ENCODE measurements around the gene PDRG1. TPM values are rescaled to one million over a fixed set of nuclear protein-coding genes. Genes with fewer than 3 reads are reported as not detected.
"Not testable (repeated sequence)": the region's sequence is repeated elsewhere in the genome, so short reads cannot be mapped to it uniquely, and the experiment has no call there.

The PDRG1 gene
- polyA plus RNA-seq, 2 donors: 6.8 to 13.8 TPM

GRCh38 chr20:31934968-31935764, 16.7 kb downstream of the PDRG1 start:
- peaks cover 0 to 3% of the 10 kb centered on the region in 2 donors for H3K4me1 ChIP-seq (ENCODE audit: control insufficient read depth in 2 of 2, insufficient read depth in 2 of 2, low read length in 1 of 2)
- H3K4me3 ChIP-seq (ENCODE audit: low read depth in 1 of 2, low read length in 2 of 2): no peak overlapping the region
- H3K27me3 ChIP-seq (ENCODE audit: control insufficient read depth in 1 of 2, insufficient read depth in 2 of 2, low read length in 2 of 2): no peaks in the 10 kb centered on the region
- no peaks in the 10 kb centered on the region for H3K36me3 ChIP-seq (ENCODE audit: control insufficient read depth in 2 of 2, insufficient read depth in 2 of 2, low read length in 1 of 2)
- H3K9me3 ChIP-seq (ENCODE audit: control insufficient read depth in 2 of 2, insufficient read depth in 1 of 2, low read depth in 1 of 2, low read length in 1 of 2): no peaks in the 10 kb centered on the region
- 66 to 70% methylated on average over 8 of the region's 8 CpGs for WGBS, 2 donors
- no peak overlapping the region for H3K27ac ChIP-seq (ENCODE audit: low read depth in 2 of 2, low read length in 1 of 2)

- 91 to 92% methylated on average over 14 of the region's 14 CpGs for WGBS, 2 donors
Measured at GRCh38 chr20:31934491-31934890, 17.4 kb downstream of the PDRG1 start.

GRCh38 chr20:31933698-31934097, 18.1 kb downstream of the PDRG1 start:
- WGBS, 2 donors: 67 to 70% methylated on average over 10 of the region's 10 CpGs
- no peak overlapping the region for H3K27ac ChIP-seq (ENCODE audit: low read depth in 2 of 2, low read length in 1 of 2)

More at GRCh38 chr20:31934491-31934890, 17.4 kb downstream of the PDRG1 start:
- Histone ChIP-seq H3K4me3 (ENCODE audit: low read depth in 1 of 2, low read length in 2 of 2) (no peak overlapping the region), H3K27ac (ENCODE audit: low read depth in 2 of 2, low read length in 1 of 2) (no peak overlapping the region), H3K9me3 (ENCODE audit: control insufficient read depth in 2 of 2, insufficient read depth in 1 of 2, low read depth in 1 of 2, low read length in 1 of 2) (no peaks in the 10 kb centered on the region), H3K27me3 (ENCODE audit: control insufficient read depth in 1 of 2, insufficient read depth in 2 of 2, low read length in 2 of 2) (no peaks in the 10 kb centered on the region), H3K36me3 (ENCODE audit: control insufficient read depth in 2 of 2, insufficient read depth in 2 of 2, low read length in 1 of 2) (no peaks in the 10 kb centered on the region), H3K4me1 (ENCODE audit: control insufficient read depth in 2 of 2, insufficient read depth in 2 of 2, low read length in 1 of 2) (peaks cover 0 to 3% of the 10 kb centered on the region in 2 donors)

GRCh38 chr20:31930779-31931178, 21.1 kb downstream of the PDRG1 start:
- no peaks in the 10 kb centered on the region for H3K36me3 ChIP-seq (ENCODE audit: control insufficient read depth in 2 of 2, insufficient read depth in 2 of 2, low read length in 1 of 2)
- no peak overlapping the region for H3K27ac ChIP-seq (ENCODE audit: low read depth in 2 of 2, low read length in 1 of 2)
- H3K4me1 ChIP-seq (ENCODE audit: control insufficient read depth in 2 of 2, insufficient read depth in 2 of 2, low read length in 1 of 2): peaks cover 0 to 3% of the 10 kb centered on the region in 2 donors
- H3K27me3 ChIP-seq (ENCODE audit: control insufficient read depth in 1 of 2, insufficient read depth in 2 of 2, low read length in 2 of 2): no peaks in the 10 kb centered on the region
- H3K9me3 ChIP-seq (ENCODE audit: control insufficient read depth in 2 of 2, insufficient read depth in 1 of 2, low read depth in 1 of 2, low read length in 1 of 2): no peaks in the 10 kb centered on the region
- WGBS, 2 donors: 36 to 46% methylated on average over 5 of the region's 5 CpGs
- no peak overlapping the region for H3K4me3 ChIP-seq (ENCODE audit: low read depth in 1 of 2, low read length in 2 of 2)

More at GRCh38 chr20:31933698-31934097, 18.1 kb downstream of the PDRG1 start:
- H3K4me1 ChIP-seq (ENCODE audit: control insufficient read depth in 2 of 2, insufficient read depth in 2 of 2, low read length in 1 of 2): peaks cover 0 to 3% of the 10 kb centered on the region in 2 donors
- H3K27me3 ChIP-seq (ENCODE audit: control insufficient read depth in 1 of 2, insufficient read depth in 2 of 2, low read length in 2 of 2): no peaks in the 10 kb centered on the region
- no peaks in the 10 kb centered on the region for H3K36me3 ChIP-seq (ENCODE audit: control insufficient read depth in 2 of 2, insufficient read depth in 2 of 2, low read length in 1 of 2)
- no peak overlapping the region for H3K4me3 ChIP-seq (ENCODE audit: low read depth in 1 of 2, low read length in 2 of 2)
- no peaks in the 10 kb centered on the region for H3K9me3 ChIP-seq (ENCODE audit: control insufficient read depth in 2 of 2, insufficient read depth in 1 of 2, low read depth in 1 of 2, low read length in 1 of 2)

GRCh38 chr20:31929631-31930030, 22.2 kb downstream of the PDRG1 start:
- WGBS, 2 donors: 57 to 64% methylated on average over 4 of the region's 4 CpGs
- not testable (repeated sequence) for H3K4me1 ChIP-seq (ENCODE audit: control insufficient read depth in 2 of 2, insufficient read depth in 2 of 2, low read length in 1 of 2); H3K36me3 ChIP-seq (ENCODE audit: control insufficient read depth in 2 of 2, insufficient read depth in 2 of 2, low read length in 1 of 2); H3K27me3 ChIP-seq (ENCODE audit: control insufficient read depth in 1 of 2, insufficient read depth in 2 of 2, low read length in 2 of 2); H3K4me3 ChIP-seq (ENCODE audit: low read depth in 1 of 2, low read length in 2 of 2); H3K9me3 ChIP-seq (ENCODE audit: control insufficient read depth in 2 of 2, insufficient read depth in 1 of 2, low read depth in 1 of 2, low read length in 1 of 2); H3K27ac ChIP-seq (ENCODE audit: low read depth in 2 of 2, low read length in 1 of 2)

- H3K4me1 ChIP-seq (ENCODE audit: control insufficient read depth in 2 of 2, insufficient read depth in 2 of 2, low read length in 1 of 2): no peaks in the 10 kb centered on the region
- H3K4me3 ChIP-seq (ENCODE audit: low read depth in 1 of 2, low read length in 2 of 2): no peak overlapping the region
- H3K9me3 ChIP-seq (ENCODE audit: control insufficient read depth in 2 of 2, insufficient read depth in 1 of 2, low read depth in 1 of 2, low read length in 1 of 2): no peaks in the 10 kb centered on the region
- H3K27ac ChIP-seq (ENCODE audit: low read depth in 2 of 2, low read length in 1 of 2): no peak overlapping the region
- no peaks in the 10 kb centered on the region for H3K27me3 ChIP-seq (ENCODE audit: control insufficient read depth in 1 of 2, insufficient read depth in 2 of 2, low read length in 2 of 2)
- H3K36me3 ChIP-seq (ENCODE audit: control insufficient read depth in 2 of 2, insufficient read depth in 2 of 2, low read length in 1 of 2): no peaks in the 10 kb centered on the region
- whole genome bisulfite sequencing, 2 donors: 67 to 68% methylated on average over 8 of the region's 8 CpGs
Measured at GRCh38 chr20:31927627-31928159, 24.2 kb downstream of the PDRG1 start.

- WGBS, 2 donors: 85 to 95% methylated on average over 2 of the region's 2 CpGs
- Histone ChIP-seq H3K9me3 (ENCODE audit: control insufficient read depth in 2 of 2, insufficient read depth in 1 of 2, low read depth in 1 of 2, low read length in 1 of 2) (no peaks in the 10 kb centered on the region), H3K4me1 (ENCODE audit: control insufficient read depth in 2 of 2, insufficient read depth in 2 of 2, low read length in 1 of 2) (no peaks in the 10 kb centered on the region), H3K27me3 (ENCODE audit: control insufficient read depth in 1 of 2, insufficient read depth in 2 of 2, low read length in 2 of 2) (no peaks in the 10 kb centered on the region), H3K36me3 (ENCODE audit: control insufficient read depth in 2 of 2, insufficient read depth in 2 of 2, low read length in 1 of 2) (no peaks in the 10 kb centered on the region), H3K4me3 (ENCODE audit: low read depth in 1 of 2, low read length in 2 of 2) (no peak overlapping the region), H3K27ac (ENCODE audit: low read depth in 2 of 2, low read length in 1 of 2) (no peak overlapping the region)
Measured at GRCh38 chr20:31926493-31926892, 25.4 kb downstream of the PDRG1 start.

GRCh38 chr20:31925631-31926030, 26.2 kb downstream of the PDRG1 start:
- no peak overlapping the region for H3K4me3 ChIP-seq (ENCODE audit: low read depth in 1 of 2, low read length in 2 of 2)
- WGBS, 2 donors: 68 to 74% methylated on average over 9 of the region's 9 CpGs
- no peaks in the 10 kb centered on the region for H3K36me3 ChIP-seq (ENCODE audit: control insufficient read depth in 2 of 2, insufficient read depth in 2 of 2, low read length in 1 of 2)
- no peaks in the 10 kb centered on the region for H3K9me3 ChIP-seq (ENCODE audit: control insufficient read depth in 2 of 2, insufficient read depth in 1 of 2, low read depth in 1 of 2, low read length in 1 of 2)
- no peaks in the 10 kb centered on the region for H3K4me1 ChIP-seq (ENCODE audit: control insufficient read depth in 2 of 2, insufficient read depth in 2 of 2, low read length in 1 of 2)
- H3K27me3 ChIP-seq (ENCODE audit: control insufficient read depth in 1 of 2, insufficient read depth in 2 of 2, low read length in 2 of 2): no peaks in the 10 kb centered on the region
- no peak overlapping the region for H3K27ac ChIP-seq (ENCODE audit: low read depth in 2 of 2, low read length in 1 of 2)

- no peaks in the 10 kb centered on the region for H3K27me3 ChIP-seq (ENCODE audit: control insufficient read depth in 1 of 2, insufficient read depth in 2 of 2, low read length in 2 of 2)
- WGBS, 2 donors: 90 to 92% methylated on average over 8 of the region's 8 CpGs
- peaks cover 0 to 9% of the 10 kb centered on the region in 2 donors for H3K4me1 ChIP-seq (ENCODE audit: control insufficient read depth in 2 of 2, insufficient read depth in 2 of 2, low read length in 1 of 2)
- no peaks in the 10 kb centered on the region for H3K9me3 ChIP-seq (ENCODE audit: control insufficient read depth in 2 of 2, insufficient read depth in 1 of 2, low read depth in 1 of 2, low read length in 1 of 2)
- no peaks in the 10 kb centered on the region for H3K36me3 ChIP-seq (ENCODE audit: control insufficient read depth in 2 of 2, insufficient read depth in 2 of 2, low read length in 1 of 2)
- no peak overlapping the region for H3K27ac ChIP-seq (ENCODE audit: low read depth in 2 of 2, low read length in 1 of 2)
- no peak overlapping the region for H3K4me3 ChIP-seq (ENCODE audit: low read depth in 1 of 2, low read length in 2 of 2)
Measured at GRCh38 chr20:31924561-31924960, 27.3 kb downstream of the PDRG1 start.

All from esophagus (tissue), 2 donors.